HL-60 (cell line): ENCODE results near the gene ATP8A2.

Experiments
- DNase-seq, 2 experiments: peaks; one replicate each; pipeline ENCODE4 v3.0.0-alpha.2; 2010 to 2020; ENCODE audit warnings: low read depth in 1 of 2, low spot score in 1 of 2
- H3K27ac ChIP-seq: fragments of 250-450 bp; sonication (Bioruptor Pico); replicated peaks from 2 replicates; pipeline ENCODE4 v1.5.1; 2020; ENCODE audit warnings: mild to moderate bottlenecking, moderate library complexity
- H3K27me3 ChIP-seq: fragments of 250-450 bp; sonication (Bioruptor Pico); 2 replicates; pipeline ENCODE4 v1.5.1; 2021; ENCODE audit warnings: mild to moderate bottlenecking, moderate library complexity; ENCODE audit not compliant: insufficient read depth, poor library complexity, severe bottlenecking
- H3K4me3 ChIP-seq: replicated peaks from 2 replicates; pipeline ENCODE4 v1.5.1; 2011; ENCODE audit warnings: mild to moderate bottlenecking, control low read depth, low read length; ENCODE audit not compliant: insufficient read depth
- GABPA ChIP-seq: IDR thresholded peaks from 2 replicates; pipeline ENCODE4 v1.6.1; 2012; ENCODE audit warnings: low read depth
- POLR2AphosphoS5 ChIP-seq: IDR thresholded peaks from 2 replicates; pipeline ENCODE4 v1.6.1; 2012; ENCODE audit warnings: low read depth
- SPI1 ChIP-seq: IDR thresholded peaks from 2 replicates; pipeline ENCODE4 v1.6.1; 2012; ENCODE audit warnings: low read depth, mild to moderate bottlenecking, borderline replicate concordance
- TF ChIP-seq, protein P1 (sequence below): IDR thresholded peaks from one replicate; pipeline ENCODE4 v1.5.1; 2011; ENCODE audit warnings: low read length, control low read depth, inconsistent platforms; ENCODE audit not compliant: insufficient read depth
- TF ChIP-seq, protein P2 (sequence below): IDR thresholded peaks from 2 replicates; pipeline ENCODE4 v1.6.1; 2012; ENCODE audit warnings: low read depth; ENCODE audit not compliant: insufficient replicate concordance

Gene ATP8A2

DNA sequence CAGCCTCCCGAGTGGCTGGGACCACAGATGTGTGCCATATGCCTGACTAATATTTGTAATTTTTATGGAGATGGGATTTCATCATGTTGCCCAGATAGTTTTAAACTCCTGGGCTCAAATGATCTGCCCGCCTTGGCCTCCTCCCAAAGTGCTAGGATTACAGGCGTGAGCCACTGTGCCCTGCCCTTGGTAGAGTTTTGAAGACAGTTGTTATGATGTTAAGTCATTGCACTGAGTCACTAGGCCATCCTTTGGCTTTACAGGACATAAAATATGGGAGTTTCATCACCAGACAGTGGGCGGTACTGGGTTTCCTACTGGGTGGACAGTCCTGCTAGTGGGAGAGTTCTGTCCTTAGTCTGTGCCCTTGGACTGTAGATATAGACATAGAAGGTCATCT, 282.5 kb downstream of the ATP8A2 start:
- no peak overlapping the region for H3K27ac ChIP-seq
- TF ChIP-seq, protein P1, sequence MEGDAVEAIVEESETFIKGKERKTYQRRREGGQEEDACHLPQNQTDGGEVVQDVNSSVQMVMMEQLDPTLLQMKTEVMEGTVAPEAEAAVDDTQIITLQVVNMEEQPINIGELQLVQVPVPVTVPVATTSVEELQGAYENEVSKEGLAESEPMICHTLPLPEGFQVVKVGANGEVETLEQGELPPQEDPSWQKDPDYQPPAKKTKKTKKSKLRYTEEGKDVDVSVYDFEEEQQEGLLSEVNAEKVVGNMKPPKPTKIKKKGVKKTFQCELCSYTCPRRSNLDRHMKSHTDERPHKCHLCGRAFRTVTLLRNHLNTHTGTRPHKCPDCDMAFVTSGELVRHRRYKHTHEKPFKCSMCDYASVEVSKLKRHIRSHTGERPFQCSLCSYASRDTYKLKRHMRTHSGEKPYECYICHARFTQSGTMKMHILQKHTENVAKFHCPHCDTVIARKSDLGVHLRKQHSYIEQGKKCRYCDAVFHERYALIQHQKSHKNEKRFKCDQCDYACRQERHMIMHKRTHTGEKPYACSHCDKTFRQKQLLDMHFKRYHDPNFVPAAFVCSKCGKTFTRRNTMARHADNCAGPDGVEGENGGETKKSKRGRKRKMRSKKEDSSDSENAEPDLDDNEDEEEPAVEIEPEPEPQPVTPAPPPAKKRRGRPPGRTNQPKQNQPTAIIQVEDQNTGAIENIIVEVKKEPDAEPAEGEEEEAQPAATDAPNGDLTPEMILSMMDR = no peak
- TF ChIP-seq POLR2AphosphoS5 = no peak
- no peak for TF ChIP-seq SPI1
- no peak for TF ChIP-seq GABPA
- TF ChIP-seq, protein P2, sequence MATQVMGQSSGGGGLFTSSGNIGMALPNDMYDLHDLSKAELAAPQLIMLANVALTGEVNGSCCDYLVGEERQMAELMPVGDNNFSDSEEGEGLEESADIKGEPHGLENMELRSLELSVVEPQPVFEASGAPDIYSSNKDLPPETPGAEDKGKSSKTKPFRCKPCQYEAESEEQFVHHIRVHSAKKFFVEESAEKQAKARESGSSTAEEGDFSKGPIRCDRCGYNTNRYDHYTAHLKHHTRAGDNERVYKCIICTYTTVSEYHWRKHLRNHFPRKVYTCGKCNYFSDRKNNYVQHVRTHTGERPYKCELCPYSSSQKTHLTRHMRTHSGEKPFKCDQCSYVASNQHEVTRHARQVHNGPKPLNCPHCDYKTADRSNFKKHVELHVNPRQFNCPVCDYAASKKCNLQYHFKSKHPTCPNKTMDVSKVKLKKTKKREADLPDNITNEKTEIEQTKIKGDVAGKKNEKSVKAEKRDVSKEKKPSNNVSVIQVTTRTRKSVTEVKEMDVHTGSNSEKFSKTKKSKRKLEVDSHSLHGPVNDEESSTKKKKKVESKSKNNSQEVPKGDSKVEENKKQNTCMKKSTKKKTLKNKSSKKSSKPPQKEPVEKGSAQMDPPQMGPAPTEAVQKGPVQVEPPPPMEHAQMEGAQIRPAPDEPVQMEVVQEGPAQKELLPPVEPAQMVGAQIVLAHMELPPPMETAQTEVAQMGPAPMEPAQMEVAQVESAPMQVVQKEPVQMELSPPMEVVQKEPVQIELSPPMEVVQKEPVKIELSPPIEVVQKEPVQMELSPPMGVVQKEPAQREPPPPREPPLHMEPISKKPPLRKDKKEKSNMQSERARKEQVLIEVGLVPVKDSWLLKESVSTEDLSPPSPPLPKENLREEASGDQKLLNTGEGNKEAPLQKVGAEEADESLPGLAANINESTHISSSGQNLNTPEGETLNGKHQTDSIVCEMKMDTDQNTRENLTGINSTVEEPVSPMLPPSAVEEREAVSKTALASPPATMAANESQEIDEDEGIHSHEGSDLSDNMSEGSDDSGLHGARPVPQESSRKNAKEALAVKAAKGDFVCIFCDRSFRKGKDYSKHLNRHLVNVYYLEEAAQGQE = no peak
- no peak for DNase-seq

DNA sequence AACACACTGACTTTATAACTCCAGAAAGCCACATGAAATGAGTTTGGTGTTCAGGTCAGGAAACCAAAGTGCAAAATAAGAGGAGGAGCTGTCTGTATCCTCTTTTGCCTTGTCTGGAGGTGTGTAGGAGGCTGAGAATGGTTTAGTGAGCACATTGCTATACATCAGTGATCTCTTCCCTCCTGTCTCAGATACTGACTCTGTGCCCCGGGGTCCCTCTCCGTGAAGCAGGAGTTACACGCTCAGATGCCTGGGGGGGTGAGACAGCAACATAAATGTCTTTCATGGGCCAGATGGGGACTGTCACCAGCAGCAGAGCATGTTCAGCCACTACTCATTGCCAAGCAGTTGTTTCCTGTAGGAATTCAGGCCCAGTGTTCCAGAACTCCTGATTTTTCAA, 285.4 kb downstream of the ATP8A2 start:
- DNase-seq = no peak
- no peak overlapping the region for H3K4me3 ChIP-seq
- TF ChIP-seq SPI1 (no peak), GABPA (no peak)
- H3K27ac ChIP-seq = no peak overlapping the region
- H3K27me3 ChIP-seq = no peaks in the 10 kb centered on the region

More for the DNA sequence above, 282.5 kb downstream of the ATP8A2 start:
- Histone ChIP-seq H3K4me3 (no peak overlapping the region), H3K27me3 (no peaks in the 10 kb centered on the region)

DNA sequence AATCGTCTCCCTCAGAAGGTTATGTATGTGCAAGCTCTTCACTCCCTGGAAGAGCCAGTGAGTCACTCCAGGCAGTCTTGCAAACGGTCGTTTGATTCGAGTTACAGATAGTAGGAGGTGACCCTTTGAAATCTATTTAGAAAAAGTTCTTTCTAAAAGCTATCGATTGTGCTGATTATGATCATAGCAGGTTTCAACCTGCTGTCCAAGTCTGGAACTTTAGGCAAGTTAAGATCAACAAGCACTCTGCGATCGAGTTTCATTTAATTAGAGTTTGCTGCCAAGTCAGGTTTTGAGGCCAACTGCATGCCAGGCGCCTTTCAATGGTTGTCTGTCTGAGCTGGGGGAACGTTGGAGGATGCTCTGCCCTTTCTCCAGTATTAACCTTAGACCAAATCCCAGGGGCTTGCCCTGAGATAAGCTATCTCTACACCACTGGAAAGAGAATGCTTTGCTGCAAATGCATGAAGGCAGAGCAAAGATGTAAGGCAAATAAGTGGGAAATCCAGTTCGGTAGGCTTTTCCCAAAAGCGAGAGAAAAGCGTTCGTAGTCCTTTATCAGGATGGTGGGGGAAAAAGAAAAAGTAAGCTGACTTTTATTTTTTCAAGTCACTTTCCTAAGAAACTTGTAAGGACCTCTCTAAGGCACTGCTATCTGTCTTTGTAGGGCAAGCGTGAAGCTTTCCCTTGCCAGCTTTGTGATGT, 287.5 kb downstream of the ATP8A2 start:
- Histone ChIP-seq H3K27ac (no peak overlapping the region), H3K27me3 (no peaks in the 10 kb centered on the region), H3K4me3 (no peak overlapping the region)
- TF ChIP-seq, protein P1 = no peak
- TF ChIP-seq POLR2AphosphoS5 = no peak
- no peak for TF ChIP-seq GABPA
- TF ChIP-seq, protein P2 = no peak
- TF ChIP-seq SPI1 = no peak
- DNase-seq = no peak

DNA sequence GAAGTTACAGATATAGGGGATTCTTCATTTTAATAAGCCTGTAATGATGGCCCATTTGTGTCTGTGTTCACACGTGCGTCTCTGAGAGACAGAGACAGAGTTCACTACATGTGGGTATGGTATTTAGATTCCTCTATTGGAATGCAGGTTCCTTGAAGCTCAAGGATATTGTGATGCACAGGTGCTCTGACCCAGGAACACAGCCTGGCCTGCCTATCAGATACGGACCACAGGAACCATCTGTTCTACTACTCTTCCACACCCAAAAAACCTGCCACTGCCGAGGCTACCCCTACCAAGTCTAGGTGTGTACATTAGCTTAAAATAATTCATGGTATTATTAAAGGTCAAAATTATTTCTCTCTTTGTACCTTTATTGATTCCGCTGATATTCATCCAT, 289.2 kb downstream of the ATP8A2 start:
- DNase-seq = no peak
- Histone ChIP-seq H3K27ac (no peak overlapping the region), H3K4me3 (no peak overlapping the region), H3K27me3 (no peaks in the 10 kb centered on the region)
- TF ChIP-seq, protein P2 = no peak
- TF ChIP-seq, protein P1 = no peak
- no peak for TF ChIP-seq POLR2AphosphoS5
- no peak for TF ChIP-seq GABPA
- no peak for TF ChIP-seq SPI1
